HUES64 (cell line): Measurements from ENCODE around the gene ANO9. TPM values are rescaled to one million over a fixed set of nuclear protein-coding genes. Genes with fewer than 3 reads are reported as not detected.

Source experiments
- H3K27ac ChIP-seq: 2 replicates; pipeline ENCODE4 v1.7.0; 2013; ENCODE audit warnings: low read depth, low read length, inconsistent platforms
- H3K27me3 ChIP-seq: 2 replicates; pipeline ENCODE4 v1.6.1; 2013; ENCODE audit warnings: mild to moderate bottlenecking, low read length; ENCODE audit not compliant: insufficient read depth
- H3K36me3 ChIP-seq: 2 replicates; pipeline ENCODE4 v1.6.1; 2013; ENCODE audit warnings: mild to moderate bottlenecking, low read length; ENCODE audit not compliant: insufficient read depth
- H3K4me1 ChIP-seq: 2 replicates; pipeline ENCODE4 v1.6.1; 2013; ENCODE audit warnings: mild to moderate bottlenecking, low read length, moderate library complexity; ENCODE audit not compliant: insufficient read depth
- H3K4me3 ChIP-seq: 2 replicates; pipeline ENCODE4 v1.5.1; 2013; ENCODE audit warnings: mild to moderate bottlenecking, low read length, moderate library complexity
- H3K9ac ChIP-seq: 2 replicates; pipeline ENCODE4 v1.6.1; 2013; ENCODE audit warnings: mild to moderate bottlenecking, low read depth, low read length
- H3K9me3 ChIP-seq: 2 replicates; pipeline ENCODE4 v1.6.1; 2013; ENCODE audit warnings: low read depth, low read length; ENCODE audit not compliant: insufficient read depth
- WGBS: fragments of 150-250, 120-280 bp; methylation state at CpG from one replicate; pipeline ENCODE4 v1.1.7; 2013; ENCODE audit warnings: missing lambda C conversion rate; 5-methylcytosine and 5-hydroxymethylcytosine counted together
- polyA plus RNA-seq, 2 experiments: library from polyadenylated mRNA; stranded (reverse); fragments of 50-300 nt; gene quantifications; one replicate each; pipeline ENCODE4 v1.2.3, GENCODE V29; 2013

The ANO9 gene, protein sequence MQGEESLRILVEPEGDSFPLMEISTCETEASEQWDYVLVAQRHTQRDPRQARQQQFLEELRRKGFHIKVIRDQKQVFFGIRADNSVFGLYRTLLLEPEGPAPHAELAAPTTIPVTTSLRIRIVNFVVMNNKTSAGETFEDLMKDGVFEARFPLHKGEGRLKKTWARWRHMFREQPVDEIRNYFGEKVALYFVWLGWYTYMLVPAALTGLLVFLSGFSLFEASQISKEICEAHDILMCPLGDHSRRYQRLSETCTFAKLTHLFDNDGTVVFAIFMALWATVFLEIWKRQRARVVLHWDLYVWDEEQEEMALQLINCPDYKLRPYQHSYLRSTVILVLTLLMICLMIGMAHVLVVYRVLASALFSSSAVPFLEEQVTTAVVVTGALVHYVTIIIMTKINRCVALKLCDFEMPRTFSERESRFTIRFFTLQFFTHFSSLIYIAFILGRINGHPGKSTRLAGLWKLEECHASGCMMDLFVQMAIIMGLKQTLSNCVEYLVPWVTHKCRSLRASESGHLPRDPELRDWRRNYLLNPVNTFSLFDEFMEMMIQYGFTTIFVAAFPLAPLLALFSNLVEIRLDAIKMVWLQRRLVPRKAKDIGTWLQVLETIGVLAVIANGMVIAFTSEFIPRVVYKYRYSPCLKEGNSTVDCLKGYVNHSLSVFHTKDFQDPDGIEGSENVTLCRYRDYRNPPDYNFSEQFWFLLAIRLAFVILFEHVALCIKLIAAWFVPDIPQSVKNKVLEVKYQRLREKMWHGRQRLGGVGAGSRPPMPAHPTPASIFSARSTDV
- 2.9 TPM for polyA plus RNA-seq (2013, experiment 1 of 2)
- polyA plus RNA-seq (2013, experiment 2 of 2), result 3.7 TPM

DNA sequence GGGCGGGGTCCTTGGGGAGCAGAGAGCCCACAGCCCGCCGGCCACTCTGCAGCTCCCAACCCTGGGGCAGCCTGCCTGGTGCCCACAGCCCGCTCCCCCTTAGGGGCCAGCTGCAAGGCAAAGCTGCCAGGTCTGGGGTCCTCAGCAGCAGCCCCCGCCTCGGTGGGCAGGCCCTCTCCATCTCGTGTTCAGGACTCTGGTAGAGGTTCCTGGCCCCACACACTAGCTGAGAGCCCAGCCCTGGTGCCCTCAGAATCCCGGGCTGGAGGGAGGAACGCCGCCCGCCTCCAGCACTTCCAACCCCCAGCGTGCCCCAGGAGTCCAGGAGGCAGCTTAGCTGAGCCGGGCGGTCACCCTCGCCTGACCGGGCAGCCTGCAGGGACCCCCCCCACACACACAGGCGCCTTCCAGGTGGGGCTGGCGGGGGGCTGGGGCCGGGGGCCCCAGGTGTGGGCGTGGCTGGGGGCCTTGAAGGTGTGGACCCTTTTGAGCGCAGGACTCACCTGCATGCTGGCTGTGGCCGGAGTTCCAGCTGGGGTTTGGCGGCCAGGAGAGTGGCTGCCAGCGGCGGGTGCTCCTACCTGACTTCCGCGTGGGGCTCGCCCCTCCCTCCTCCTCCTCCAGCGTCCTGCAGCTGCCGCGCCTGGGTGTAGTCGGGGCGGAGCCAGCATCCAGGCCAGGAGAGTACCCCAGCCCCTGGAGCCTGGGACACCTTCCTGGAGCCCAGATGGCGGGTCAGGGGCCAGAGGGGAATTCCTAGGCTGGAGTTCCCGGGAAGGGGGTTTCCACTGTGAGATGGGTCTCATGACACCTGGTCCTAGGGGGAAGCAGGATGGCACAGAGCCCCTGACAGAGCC, at the start of gene ANO9:
Gene ANO9 (minus strand): TSS at position 594 of the 857 bp plus-strand sequence. CDS start 85 bp downstream, at position 509.
- no peak within 1 kb of the TSS for H3K27ac ChIP-seq
- H3K4me3 ChIP-seq, result peak within 1 kb of the TSS; percentile 46
- no peaks in the 10 kb centered on the region for H3K27me3 ChIP-seq
- H3K9ac ChIP-seq, result no peak within 1 kb of the TSS
- WGBS, result 36% methylated on average over 35 of the region's 35 CpGs
- no peaks in the 10 kb centered on the region for H3K4me1 ChIP-seq
- no peaks in the 10 kb centered on the region for H3K9me3 ChIP-seq
- H3K36me3 ChIP-seq, result no peaks in the 10 kb centered on the region

- Histone ChIP-seq H3K27ac (no peak overlapping the region), H3K36me3 (peaks cover 25% of the 10 kb centered on the region), H3K9ac (no peak overlapping the region), H3K9me3 (no peaks in the 10 kb centered on the region), H3K27me3 (no peaks in the 10 kb centered on the region), H3K4me1 (no peaks in the 10 kb centered on the region), H3K4me3 (no peak overlapping the region)
- WGBS, result 96% methylated on average over 7 of the region's 7 CpGs
These were observed 49.5 kb upstream of the ANO9 start for GRCh38 chr11:491358-491757.

DNA sequence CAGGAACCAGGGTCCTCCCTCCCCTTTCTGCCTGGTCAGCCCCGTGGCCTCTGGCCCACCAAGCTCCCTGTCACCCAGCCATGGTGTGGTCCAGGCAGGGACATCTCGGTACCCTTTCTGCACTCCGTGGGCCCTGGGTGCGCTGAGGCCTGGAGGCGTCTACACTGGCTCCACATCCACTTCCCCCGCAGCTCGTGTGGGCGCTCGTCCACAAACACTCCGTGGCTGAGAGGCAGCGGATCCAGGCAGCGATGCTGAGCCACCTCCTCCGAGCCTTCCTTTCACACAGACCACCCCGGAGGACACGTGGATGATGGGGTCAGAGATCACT, 49.1 kb upstream of the ANO9 start:
- no peak overlapping the region for H3K9ac ChIP-seq
- no peak overlapping the region for H3K4me3 ChIP-seq
- 97% methylated on average over 15 of the region's 15 CpGs for WGBS
- H3K27ac ChIP-seq, result no peak overlapping the region
- H3K9me3 ChIP-seq, result no peaks in the 10 kb centered on the region
- peaks cover 22% of the 10 kb centered on the region for H3K36me3 ChIP-seq
- no peaks in the 10 kb centered on the region for H3K4me1 ChIP-seq
- no peaks in the 10 kb centered on the region for H3K27me3 ChIP-seq

- no peak overlapping the region for H3K9ac ChIP-seq
- no peak overlapping the region for H3K4me3 ChIP-seq
- no peaks in the 10 kb centered on the region for H3K4me1 ChIP-seq
- H3K9me3 ChIP-seq, result no peaks in the 10 kb centered on the region
- peaks cover 21% of the 10 kb centered on the region for H3K36me3 ChIP-seq
- no peak overlapping the region for H3K27ac ChIP-seq
- 95% methylated on average over 38 of the region's 38 CpGs for whole genome bisulfite sequencing
- no peaks in the 10 kb centered on the region for H3K27me3 ChIP-seq
These were observed 48.5 kb upstream of the ANO9 start for GRCh38 chr11:490186-490929.

DNA sequence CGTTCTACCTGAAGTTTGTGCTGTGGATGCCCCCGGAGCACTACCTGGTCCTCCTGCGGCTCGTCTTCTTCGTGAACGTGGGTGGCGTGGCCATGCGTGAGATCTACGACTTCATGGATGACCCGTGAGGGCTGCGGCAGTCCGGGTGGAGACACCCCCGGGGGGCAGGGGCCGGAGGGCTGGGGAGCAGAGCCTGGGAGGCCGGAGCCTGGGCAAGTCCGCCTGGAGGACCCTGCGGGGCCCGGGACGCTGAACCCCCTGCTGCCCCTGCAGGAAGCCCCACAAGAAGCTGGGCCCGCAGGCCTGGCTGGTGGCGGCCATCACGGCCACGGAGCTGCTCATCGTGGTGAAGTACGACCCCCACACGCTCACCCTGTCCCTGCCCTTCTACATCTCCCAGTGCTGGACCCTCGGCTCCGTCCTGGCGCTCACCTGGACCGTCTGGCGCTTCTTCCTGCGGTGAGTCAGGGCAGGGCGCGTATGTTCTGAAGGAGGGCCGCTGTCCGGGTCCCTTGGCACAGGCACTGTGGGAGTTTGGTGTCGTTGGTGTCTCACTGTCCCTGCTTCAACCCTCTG, 47.9 kb upstream of the ANO9 start:
- no peak overlapping the region for H3K9ac ChIP-seq
- H3K9me3 ChIP-seq, result no peaks in the 10 kb centered on the region
- H3K27me3 ChIP-seq, result no peaks in the 10 kb centered on the region
- no peak overlapping the region for H3K4me3 ChIP-seq
- 96% methylated on average over 37 of the region's 37 CpGs for WGBS
- H3K4me1 ChIP-seq, result no peaks in the 10 kb centered on the region
- peaks cover 21% of the 10 kb centered on the region for H3K36me3 ChIP-seq
- no peak overlapping the region for H3K27ac ChIP-seq

- no peaks in the 10 kb centered on the region for H3K9me3 ChIP-seq
- peaks cover 21% of the 10 kb centered on the region for H3K36me3 ChIP-seq
These were observed 47.2 kb upstream of the ANO9 start for GRCh38 chr11:488992-489391.

GRCh38 chr11:488579-488978, 46.8 kb upstream of the ANO9 start:
- H3K27ac ChIP-seq, result no peak overlapping the region
- peaks cover 21% of the 10 kb centered on the region for H3K36me3 ChIP-seq
- no peak overlapping the region for H3K4me3 ChIP-seq
- no peak overlapping the region for H3K9ac ChIP-seq
- H3K27me3 ChIP-seq, result no peaks in the 10 kb centered on the region
- WGBS, result 94% methylated on average over 19 of the region's 19 CpGs
- no peaks in the 10 kb centered on the region for H3K4me1 ChIP-seq
- H3K9me3 ChIP-seq, result no peaks in the 10 kb centered on the region

More at GRCh38 chr11:488992-489391, 47.2 kb upstream of the ANO9 start:
- no peaks in the 10 kb centered on the region for H3K27me3 ChIP-seq
- WGBS, result 95% methylated on average over 19 of the region's 19 CpGs
- no peak overlapping the region for H3K9ac ChIP-seq
- H3K4me3 ChIP-seq, result no peak overlapping the region
- H3K27ac ChIP-seq, result no peak overlapping the region
- no peaks in the 10 kb centered on the region for H3K4me1 ChIP-seq

DNA sequence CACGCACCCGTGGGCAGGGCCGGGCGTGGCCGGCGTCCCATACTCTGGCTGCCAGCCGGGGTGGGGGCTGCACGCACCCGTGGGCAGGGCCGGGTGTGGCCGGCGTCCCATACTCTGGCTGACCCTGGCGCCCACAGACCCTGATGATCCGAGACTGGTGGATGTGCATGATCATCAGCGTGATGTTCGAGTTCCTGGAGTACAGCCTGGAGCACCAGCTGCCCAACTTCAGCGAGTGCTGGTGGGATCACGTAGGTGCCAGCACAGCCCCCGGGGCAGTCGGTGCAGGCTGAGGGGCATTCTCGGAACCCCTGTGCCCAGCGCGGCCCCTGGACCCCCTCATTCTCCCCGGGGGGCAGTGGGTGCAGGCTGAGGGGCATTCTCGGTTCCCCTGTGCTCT, 46.3 kb upstream of the ANO9 start:
- Histone ChIP-seq H3K4me3 (no peak overlapping the region), H3K27me3 (no peaks in the 10 kb centered on the region), H3K9ac (no peak overlapping the region), H3K9me3 (no peaks in the 10 kb centered on the region), H3K36me3 (peaks cover 21% of the 10 kb centered on the region), H3K4me1 (no peaks in the 10 kb centered on the region), H3K27ac (no peak overlapping the region)
- 91% methylated on average over 25 of the region's 25 CpGs for WGBS

DNA sequence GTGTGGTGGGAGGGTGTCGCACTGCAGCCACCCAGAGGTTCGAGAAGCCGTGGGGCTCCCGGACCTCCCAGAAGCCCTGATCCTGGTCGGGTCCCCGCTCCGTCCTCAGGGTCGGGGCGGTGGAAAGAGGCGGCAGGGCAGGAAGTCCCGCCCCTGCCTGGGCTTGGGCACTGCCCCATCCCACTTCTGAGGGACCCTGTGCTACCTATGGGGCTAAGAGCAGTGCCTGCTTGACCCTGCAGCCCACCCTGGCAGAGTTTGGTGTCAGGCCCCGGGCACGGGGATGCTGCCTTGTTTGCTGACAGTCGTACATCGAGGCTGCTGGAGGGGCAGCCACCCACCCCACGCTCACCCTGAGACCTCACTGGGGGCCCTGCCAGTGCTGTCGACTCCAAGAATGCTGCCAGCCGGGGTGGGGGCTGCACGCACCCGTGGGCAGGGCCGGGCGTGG, 45.8 kb upstream of the ANO9 start:
- no peaks in the 10 kb centered on the region for H3K27me3 ChIP-seq
- 92% methylated on average over 22 of the region's 22 CpGs for WGBS
- no peak overlapping the region for H3K4me3 ChIP-seq
- no peak overlapping the region for H3K27ac ChIP-seq
- H3K36me3 ChIP-seq, result peaks cover 21% of the 10 kb centered on the region
- no peaks in the 10 kb centered on the region for H3K4me1 ChIP-seq
- no peak overlapping the region for H3K9ac ChIP-seq
- H3K9me3 ChIP-seq, result no peaks in the 10 kb centered on the region

DNA sequence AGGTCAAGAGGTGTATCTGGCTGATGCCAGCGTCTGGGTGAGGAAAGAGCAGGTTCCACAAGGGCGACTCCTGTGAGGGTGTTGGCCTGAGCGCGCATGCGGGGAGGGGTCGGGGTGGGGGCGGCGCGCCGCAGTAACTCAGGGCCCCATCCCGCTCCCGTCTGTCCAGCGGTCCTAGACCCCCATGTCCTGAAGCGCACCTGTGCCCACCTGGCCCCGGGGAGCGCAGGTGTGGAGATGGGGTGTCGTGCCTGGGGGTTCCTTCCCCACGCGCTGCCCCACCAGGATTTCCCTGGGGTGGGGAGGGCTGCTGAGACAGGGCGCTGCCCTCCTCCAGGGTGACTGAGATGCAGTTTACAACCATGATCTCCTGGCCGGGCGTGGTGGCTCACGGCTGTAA, 44.4 kb upstream of the ANO9 start:
- WGBS, result 97% methylated on average over 23 of the region's 23 CpGs
- no peak overlapping the region for H3K4me3 ChIP-seq

More for the DNA sequence above, 44.4 kb upstream of the ANO9 start:
- Histone ChIP-seq H3K27me3 (no peaks in the 10 kb centered on the region), H3K36me3 (peaks cover 18% of the 10 kb centered on the region), H3K27ac (no peak overlapping the region), H3K9ac (no peak overlapping the region), H3K9me3 (no peaks in the 10 kb centered on the region), H3K4me1 (no peaks in the 10 kb centered on the region)
